ENCODE data around the gene ACTN2.

DNA sequence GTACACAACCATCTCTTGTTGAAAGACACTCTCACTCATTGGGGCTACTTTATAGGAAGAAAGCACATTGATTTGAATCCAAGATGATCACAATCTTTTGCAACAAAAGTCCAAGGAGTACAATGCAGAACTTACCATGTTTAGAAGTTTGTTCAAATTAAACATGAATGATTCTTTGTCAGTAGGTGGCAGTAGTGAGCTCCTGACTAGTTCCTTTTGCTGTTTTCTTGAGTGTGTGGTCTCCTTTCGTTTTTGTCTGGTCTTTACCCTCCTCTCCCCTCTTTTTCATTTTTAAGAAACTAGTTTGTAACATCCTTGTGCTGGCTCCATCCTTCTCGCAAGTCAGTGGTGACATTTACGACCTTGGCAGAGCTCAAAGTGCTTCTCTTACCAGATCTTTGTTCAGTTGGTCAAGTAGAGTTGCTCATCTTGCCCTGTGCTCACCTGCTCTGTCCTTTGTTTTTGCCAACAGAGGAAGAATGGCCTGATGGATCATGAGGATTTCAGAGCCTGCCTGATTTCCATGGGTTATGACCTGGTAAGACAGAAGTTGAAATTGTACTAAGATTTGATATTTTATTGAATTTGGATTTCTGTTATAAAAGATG lies 73.1 kb downstream of the ACTN2 start:
- TF ChIP-seq POLR2A (IDR thresholded peaks at IDR 0.05; ENCODE audit: low read depth, low read length) (no peak), POLR2AphosphoS5 (IDR thresholded peaks at IDR 0.05; ENCODE audit: low read depth, low read length) (no peak), TAF1 (IDR thresholded peaks at IDR 0.05; ENCODE audit: borderline replicate concordance, low read depth, low read length) (no peak)
